Fibroblast of peridontal ligament (primary cell): ENCODE results near the gene WAPL.

Experiments
- DNase-seq: peaks from one replicate; pipeline ENCODE4 v3.0.0-alpha.2; 2010; ENCODE audit errors: extremely low read depth

Gene WAPL

GRCh38 chr10:86413046-86413728 lies 108.4 kb downstream of the WAPL start:
- DNase-seq: peak; percentile 58

GRCh38 chr10:86411852-86412560 lies 109.6 kb downstream of the WAPL start:
- no peak for DNase-seq

DNA sequence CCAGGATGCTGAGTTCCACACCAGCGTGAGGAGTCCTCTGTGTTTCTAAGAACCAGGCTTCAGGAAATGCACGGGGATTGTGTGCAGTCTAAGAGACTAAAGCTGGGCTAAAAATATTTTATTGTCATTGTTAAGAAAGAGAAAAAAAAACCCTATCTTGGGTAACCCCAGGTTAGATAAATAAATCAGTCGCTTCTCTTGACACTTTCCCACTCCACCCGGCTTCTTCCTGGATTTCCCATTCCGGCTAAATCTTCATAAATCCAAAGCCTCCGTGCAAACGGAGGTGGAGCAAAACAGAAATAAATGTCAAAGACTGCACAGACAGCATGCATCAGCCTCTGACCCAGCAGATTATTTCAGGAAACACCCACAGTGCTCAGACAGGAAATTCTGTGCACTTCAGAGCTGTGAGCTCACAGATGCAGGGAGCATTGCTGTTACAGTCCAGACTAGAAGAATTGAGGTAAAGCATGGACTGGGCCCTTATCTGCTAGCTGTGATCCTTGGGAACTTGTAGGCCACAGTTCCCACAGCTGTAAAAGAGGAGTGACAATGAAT lies 110.2 kb downstream of the WAPL start:
- peak; percentile 45 for DNase-seq

- peak; percentile 33 for DNase-seq
These were observed 111.0 kb downstream of the WAPL start for GRCh38 chr10:86410542-86411124.

GRCh38 chr10:86409183-86409582 lies 112.4 kb downstream of the WAPL start:
- no peak for DNase-seq

- no peak for DNase-seq
These were observed 118.3 kb downstream of the WAPL start for GRCh38 chr10:86403183-86403797.

DNA sequence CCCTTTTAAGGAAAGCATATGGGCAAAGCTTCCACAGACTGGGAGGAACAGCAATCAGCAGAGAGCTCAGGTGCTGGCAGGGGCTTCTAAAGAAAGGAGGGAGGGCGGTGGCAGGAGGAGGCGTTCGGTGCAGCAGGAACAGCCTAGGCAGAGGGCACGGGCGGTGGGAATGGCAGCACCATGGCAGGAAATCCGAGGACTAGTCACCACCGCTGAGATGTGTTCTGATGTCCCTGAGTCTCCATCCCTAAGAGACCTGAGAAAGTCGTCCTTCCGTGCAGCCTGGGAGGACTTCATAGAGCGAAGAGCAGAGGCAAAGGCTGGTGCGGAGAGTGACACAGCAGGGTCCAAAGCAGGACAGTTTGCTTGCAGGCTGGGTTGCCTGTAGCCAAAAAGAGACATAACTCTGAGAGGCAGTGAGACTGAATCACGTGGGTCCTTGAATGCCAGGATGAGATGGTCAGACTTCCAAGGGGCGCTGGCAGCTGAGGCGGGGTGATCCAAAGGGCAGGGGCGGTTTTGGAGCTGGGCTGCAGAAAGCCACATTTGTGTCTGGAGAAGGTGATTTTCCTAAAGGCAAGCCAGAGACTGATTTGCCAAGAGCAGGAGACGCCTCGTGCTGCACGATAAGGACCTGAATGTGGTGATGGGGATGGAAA lies 119.2 kb downstream of the WAPL start:
- peak; percentile 27 for DNase-seq

GRCh38 chr10:86401588-86402282 lies 119.9 kb downstream of the WAPL start:
- no peak for DNase-seq

DNA sequence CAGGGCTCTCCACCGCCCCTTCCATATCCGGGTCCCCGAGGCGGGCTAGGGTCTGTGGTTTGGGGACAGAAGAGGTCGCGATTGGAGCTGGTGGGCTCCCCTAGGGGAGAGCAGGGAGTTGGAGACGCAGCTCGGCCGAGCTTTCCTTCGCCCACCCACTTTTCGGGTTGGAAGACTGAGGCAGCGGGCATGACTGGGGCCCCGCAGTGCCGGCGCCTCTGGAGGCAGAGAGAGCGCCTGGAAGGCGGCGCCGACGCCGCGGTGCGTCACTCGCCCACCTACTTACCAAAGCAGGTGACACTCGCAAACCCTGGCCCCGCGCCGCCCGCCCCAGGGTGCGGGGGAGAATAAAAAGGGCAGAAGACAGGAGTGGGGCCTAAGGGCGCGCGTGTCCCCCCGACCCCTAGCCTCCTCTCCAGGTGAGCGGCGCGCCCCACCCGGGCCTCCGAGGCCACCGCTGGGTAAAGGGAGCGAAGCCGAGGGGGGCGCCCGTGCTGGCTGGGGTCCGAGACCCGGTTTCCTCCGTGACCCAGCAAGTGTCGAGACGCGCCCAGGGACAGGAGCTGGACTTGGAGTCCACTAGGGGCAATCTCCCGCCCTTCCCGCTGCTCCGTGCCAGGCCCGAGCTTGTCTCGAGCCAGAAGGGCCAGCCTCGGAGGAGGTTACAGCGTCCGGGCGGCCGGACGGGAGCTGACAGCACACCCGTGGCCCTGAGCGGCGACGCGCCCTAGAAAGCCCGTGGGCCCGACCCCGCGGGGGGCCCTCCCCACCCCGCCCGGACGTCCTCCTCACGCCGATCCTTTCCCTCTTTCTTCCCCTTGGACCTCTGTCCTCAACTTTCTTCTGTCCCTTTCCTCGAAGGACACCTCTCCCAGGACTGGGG lies 120.6 kb downstream of the WAPL start:
- DNase-seq: no peak

DNA sequence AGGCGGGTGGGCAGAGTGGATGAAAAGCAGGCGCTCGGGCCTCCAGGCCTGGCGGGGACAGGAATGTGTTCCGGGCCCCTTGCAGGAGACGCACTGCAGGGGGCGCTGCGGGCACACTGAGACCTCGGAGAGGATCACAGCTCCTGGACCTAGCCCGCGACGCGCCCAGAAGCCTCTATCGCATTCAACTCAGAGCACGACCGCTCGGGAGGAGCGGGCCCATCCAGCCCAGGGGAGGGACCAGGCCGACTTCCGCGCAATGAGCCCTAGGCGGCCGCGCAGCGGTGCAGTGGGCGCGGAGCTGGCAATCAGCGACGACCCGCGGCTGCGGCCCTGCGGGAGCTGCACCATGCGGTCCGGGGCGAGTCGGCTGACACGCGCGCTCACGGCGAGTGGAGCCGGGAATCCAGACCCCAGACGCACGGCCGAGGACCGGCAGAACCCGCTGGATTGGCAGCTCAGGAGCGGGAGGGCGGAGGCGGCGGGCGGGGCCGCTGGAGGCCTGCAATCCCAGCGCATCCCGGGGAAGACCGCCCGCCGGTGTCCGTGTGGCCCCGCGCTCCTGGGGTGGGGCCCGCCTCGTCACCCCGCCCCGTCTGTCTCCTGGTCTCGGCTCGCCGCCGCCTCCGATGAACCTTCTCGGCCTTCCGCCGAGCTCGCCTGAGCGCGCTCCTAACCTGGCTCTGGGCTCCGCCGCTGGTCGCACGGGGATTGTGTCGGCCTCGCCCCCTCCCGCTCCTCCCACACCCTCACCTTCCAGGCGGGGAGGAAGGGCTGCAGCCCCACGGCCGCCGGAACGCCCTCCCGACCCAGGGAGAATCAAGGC lies 121.5 kb downstream of the WAPL start:
- DNase-seq: peak; percentile 91

- DNase-seq: no peak
These were observed 122.1 kb downstream of the WAPL start for GRCh38 chr10:86399514-86399878.

GRCh38 chr10:86397120-86397519 lies 124.5 kb downstream of the WAPL start:
- no peak for DNase-seq

DNA sequence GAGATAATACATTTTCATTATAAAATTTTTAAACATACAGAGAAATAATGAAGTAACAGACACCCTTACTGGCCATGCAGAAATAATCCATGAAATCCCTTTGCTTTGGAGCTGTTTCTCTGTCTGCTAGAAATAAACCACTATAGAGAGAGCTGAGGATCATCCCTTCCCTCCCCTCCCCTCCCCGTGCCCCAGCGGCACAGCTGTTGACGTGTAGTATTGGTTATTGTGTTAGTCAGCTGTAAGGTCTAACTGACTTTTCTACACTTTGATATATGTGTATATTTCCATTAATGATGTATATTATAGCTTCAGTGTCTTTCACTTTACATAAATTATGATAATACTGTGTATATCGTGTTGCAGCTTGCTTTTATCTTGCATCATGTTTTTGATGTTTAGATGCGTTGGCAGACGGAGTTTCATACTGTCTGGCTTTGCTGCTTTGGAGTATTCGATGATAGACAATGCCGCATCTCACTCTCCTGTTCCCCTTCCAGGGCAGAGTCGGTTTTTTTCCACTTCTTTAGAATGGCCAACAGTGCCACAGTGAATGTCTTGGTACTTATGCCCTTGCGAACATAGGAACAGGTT lies 127.6 kb downstream of the WAPL start:
- no peak for DNase-seq

GRCh38 chr10:86393362-86393761 lies 128.2 kb downstream of the WAPL start:
- no peak for DNase-seq

DNA sequence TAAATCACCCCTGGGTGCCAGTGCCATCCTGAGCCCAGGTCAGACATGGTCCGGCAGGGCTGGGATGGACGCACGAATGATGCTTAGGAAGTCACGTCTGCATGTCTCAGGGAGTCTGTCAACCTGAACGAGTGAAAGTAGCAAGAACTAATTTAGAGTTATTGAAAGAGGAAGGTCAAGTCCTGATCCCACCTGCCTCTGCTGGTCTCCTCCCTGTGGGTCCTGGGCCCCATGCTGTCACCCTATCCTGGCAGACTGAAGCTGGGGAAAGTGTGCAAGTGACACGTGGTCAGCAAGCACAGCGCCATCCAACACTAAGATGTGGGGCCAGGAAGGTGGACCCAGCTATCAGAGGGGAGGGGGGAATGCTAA lies 128.9 kb downstream of the WAPL start:
- no peak for DNase-seq

- no peak for DNase-seq
These were observed 129.4 kb downstream of the WAPL start for GRCh38 chr10:86391986-86392722.

DNA sequence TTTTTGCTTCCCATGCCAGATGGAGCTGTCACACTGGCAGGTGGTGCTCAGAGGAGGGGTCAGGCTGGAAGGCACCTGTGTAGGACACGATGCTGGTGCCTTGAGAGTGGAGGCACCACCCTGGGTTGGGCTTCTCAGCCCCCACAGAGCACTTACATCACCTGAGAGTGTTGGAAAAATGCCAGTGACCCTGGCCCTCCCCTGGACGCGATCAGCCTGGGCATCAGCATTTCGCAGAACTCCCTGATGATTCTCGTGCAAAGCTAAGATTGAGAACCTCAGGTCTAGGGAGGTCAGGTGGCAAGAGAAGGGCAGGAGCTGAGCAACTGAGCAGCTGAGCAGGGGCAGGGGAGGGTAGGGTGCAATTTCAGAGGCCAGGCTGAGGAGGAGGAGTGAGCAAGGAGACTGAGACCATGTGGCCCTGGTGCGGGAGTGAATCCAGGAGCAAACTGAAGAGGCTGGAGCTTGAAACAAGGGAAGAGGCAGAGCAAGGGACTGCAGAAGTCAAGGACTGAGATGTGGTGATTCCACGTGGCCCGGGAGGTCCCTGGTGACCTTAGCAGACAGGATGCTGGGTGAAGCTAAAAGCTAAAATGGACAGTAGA lies 130.3 kb downstream of the WAPL start:
- DNase-seq: no peak
